Hepatocyte (in vitro differentiated cells): Measurements from ENCODE around the gene CALML3. TPM values are rescaled to one million over a fixed set of nuclear protein-coding genes. Genes with fewer than 3 reads are reported as not detected.

ENCODE experiments used
- DNase-seq: peaks from one replicate; pipeline ENCODE4 v3.0.0-alpha.2; 2016; ENCODE audit warnings: low spot score
- H2AFZ ChIP-seq: fragments of 200-600 bp; sonication (generic); 2 replicates; pipeline ENCODE4 v1.6.0; 2016; ENCODE audit warnings: antibody characterized with exemption, mild to moderate bottlenecking
- H3K27ac ChIP-seq: fragments of 200-600 bp; sonication (generic); 2 replicates; pipeline ENCODE4 v1.5.1; 2016; ENCODE audit warnings: mild to moderate bottlenecking
- H3K27me3 ChIP-seq: fragments of 200-600 bp; sonication (generic); 2 replicates; pipeline ENCODE4 v1.6.1; 2016
- H3K36me3 ChIP-seq: fragments of 200-600 bp; sonication (generic); replicated peaks from 2 replicates; pipeline ENCODE4 v1.5.1; 2016; ENCODE audit warnings: low read depth; ENCODE audit not compliant: insufficient read depth
- H3K4me1 ChIP-seq: fragments of 200-600 bp; sonication (generic); 2 replicates; pipeline ENCODE4 v1.5.1; 2016; ENCODE audit warnings: mild to moderate bottlenecking, moderate library complexity; ENCODE audit not compliant: insufficient read depth
- H3K4me2 ChIP-seq: fragments of 200-600 bp; sonication (generic); 2 replicates; pipeline ENCODE4 v1.6.0; 2016
- H3K4me3 ChIP-seq: fragments of 200-600 bp; sonication (generic); 2 replicates; pipeline ENCODE4 v1.5.1; 2016; ENCODE audit warnings: mild to moderate bottlenecking
- H3K79me2 ChIP-seq: fragments of 200-600 bp; sonication (generic); 2 replicates; pipeline ENCODE4 v1.6.0; 2017; ENCODE audit warnings: mild to moderate bottlenecking
- H3K9me2 ChIP-seq: fragments of 200-600 bp; sonication (generic); replicated peaks from 2 replicates; pipeline ENCODE4 v1.6.0; 2017; ENCODE audit warnings: mild to moderate bottlenecking; ENCODE audit not compliant: insufficient read depth
- H3K9me3 ChIP-seq: fragments of 200-600 bp; sonication (generic); 2 replicates; pipeline ENCODE4 v1.5.1; 2016; ENCODE audit warnings: low read depth, mild to moderate bottlenecking
- H4K20me1 ChIP-seq: fragments of 200-600 bp; sonication (generic); 2 replicates; pipeline ENCODE4 v1.6.0; 2016; ENCODE audit warnings: mild to moderate bottlenecking; ENCODE audit not compliant: insufficient read depth, poor library complexity, severe bottlenecking
- EZH2 ChIP-seq: fragments of 200-600 bp; sonication (generic); IDR thresholded peaks from 2 replicates; pipeline ENCODE4 v1.6.1; 2016; ENCODE audit warnings: antibody characterized with exemption, mild to moderate bottlenecking, borderline replicate concordance
- EZH2phosphoT487 ChIP-seq: fragments of 200-600 bp; sonication (generic); IDR thresholded peaks from one replicate; pipeline ENCODE4 v1.6.1; 2018; ENCODE audit warnings: antibody characterized with exemption, mild to moderate bottlenecking, low read depth, moderate library complexity; ENCODE audit not compliant: unreplicated experiment, severe bottlenecking
- WGBS: methylation state at CpG from one replicate; pipeline ENCODE4 v1.1.6; 2016; ENCODE audit warnings: low lambda C conversion rate; ENCODE audit errors: missing lambda C conversion rate; 5-methylcytosine and 5-hydroxymethylcytosine counted together
- polyA plus RNA-seq: library from polyadenylated mRNA; unstranded; fragments of >200 nt; fragmentation: Nextera tagmentation; extraction: Ambion mirVana; gene quantifications from 2 replicates; pipeline ENCODE4 v1.2.1, GENCODE V29; 2016
- total RNA-seq: library from RNA; depleted of rRNA; stranded (reverse); fragments of >200 nt; gene quantifications from 2 replicates; pipeline ENCODE4 v1.2.3, GENCODE V29; 2014
- TF ChIP-seq, protein P1 (sequence below): fragments of 200-600 bp; sonication (generic); IDR thresholded peaks from 2 replicates; pipeline ENCODE4 v1.5.1; 2016; ENCODE audit warnings: antibody characterized with exemption, mild to moderate bottlenecking; ENCODE audit not compliant: poor library complexity

CALML3 gene
- total and polyA plus RNA-seq, 2 experiments from 2014 or later = not detected

DNA sequence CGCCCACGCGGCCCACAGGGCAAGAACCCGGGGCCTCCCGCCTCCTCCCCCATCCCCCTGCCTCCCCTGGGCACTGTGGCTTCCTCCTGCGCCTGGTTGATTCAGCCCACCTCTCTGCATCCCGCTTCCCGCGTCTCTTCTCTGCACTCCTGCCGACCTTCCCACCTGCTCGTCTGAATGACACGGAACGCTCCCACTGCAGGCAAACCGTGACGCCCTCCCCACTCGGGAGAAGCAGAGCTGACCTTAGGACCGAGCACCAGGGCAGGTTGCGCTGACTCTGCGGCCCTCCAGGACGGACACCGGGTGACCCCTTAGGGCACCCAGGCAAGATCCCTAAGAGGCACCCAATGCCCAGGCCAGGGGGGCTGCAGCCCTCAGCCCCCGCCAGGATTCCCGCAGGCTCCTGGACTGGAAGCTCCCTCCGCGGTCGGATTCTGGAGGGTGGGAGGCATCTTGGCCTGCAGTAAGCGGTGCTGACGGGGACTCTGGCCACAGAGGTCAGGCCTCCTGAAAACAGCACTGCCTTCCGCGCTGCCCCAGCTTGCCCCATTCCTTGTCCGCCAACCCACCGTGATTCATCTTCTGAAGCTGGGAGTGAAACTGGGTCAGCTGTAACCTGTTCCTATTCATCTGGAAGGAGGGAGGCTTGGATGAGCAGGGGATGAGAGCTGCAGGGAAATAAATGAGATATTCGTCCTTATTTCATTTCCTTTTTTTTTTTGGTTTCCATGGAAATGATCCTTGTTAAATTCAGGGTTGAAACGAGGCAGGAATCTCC lies 990 bp downstream of the CALML3 start:
- no peak for DNase-seq
- TF ChIP-seq, protein P1, sequence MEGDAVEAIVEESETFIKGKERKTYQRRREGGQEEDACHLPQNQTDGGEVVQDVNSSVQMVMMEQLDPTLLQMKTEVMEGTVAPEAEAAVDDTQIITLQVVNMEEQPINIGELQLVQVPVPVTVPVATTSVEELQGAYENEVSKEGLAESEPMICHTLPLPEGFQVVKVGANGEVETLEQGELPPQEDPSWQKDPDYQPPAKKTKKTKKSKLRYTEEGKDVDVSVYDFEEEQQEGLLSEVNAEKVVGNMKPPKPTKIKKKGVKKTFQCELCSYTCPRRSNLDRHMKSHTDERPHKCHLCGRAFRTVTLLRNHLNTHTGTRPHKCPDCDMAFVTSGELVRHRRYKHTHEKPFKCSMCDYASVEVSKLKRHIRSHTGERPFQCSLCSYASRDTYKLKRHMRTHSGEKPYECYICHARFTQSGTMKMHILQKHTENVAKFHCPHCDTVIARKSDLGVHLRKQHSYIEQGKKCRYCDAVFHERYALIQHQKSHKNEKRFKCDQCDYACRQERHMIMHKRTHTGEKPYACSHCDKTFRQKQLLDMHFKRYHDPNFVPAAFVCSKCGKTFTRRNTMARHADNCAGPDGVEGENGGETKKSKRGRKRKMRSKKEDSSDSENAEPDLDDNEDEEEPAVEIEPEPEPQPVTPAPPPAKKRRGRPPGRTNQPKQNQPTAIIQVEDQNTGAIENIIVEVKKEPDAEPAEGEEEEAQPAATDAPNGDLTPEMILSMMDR = no peak
- TF ChIP-seq EZH2 (no peak), EZH2phosphoT487 (no peak)
- no peaks in the 10 kb centered on the region for H3K79me2 ChIP-seq
- H3K4me3 ChIP-seq = no peak overlapping the region
- no peak overlapping the region for H2AFZ ChIP-seq
- no peaks in the 10 kb centered on the region for H3K27me3 ChIP-seq
- no peaks in the 10 kb centered on the region for H3K9me3 ChIP-seq
- no peaks in the 10 kb centered on the region for H3K36me3 ChIP-seq
- no peaks in the 10 kb centered on the region for H3K9me2 ChIP-seq
- no peaks in the 10 kb centered on the region for H4K20me1 ChIP-seq
- H3K4me2 ChIP-seq = no peak overlapping the region
- H3K4me1 ChIP-seq = no peaks in the 10 kb centered on the region
- WGBS = 87% methylated on average over 23 of the region's 34 CpGs
- H3K27ac ChIP-seq = no peak overlapping the region

DNA sequence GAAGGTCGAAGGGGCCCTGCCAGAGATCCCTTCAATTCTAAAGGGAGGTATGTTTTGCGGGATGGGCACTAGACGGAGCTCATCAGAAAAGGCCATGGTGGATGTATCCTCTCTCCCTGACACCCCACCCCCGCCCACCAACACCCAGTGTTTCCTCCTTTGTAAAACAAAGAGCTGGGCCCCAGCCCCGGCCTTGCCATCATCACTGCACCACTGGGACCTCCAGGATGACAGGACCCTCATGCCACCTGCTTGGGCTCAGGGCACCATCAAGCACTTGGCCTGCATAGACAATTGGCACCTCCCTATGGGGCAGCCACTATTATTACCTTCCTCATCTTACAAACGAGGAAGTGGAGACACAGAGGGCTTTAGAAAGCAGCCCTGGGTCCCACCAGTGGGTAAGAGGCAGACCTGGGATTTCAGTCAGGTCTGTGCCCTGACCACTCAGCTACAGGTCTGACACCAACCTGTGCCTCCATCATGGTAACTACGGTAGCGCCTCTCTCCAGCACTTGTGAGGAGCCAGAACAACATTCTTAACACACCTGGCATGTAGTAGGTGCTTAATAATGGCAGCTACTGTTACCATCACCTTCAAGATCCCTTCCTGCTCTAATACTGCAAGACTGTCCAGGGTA lies 2.0 kb downstream of the CALML3 start:
- no peaks in the 10 kb centered on the region for H4K20me1 ChIP-seq
- no peak overlapping the region for H2AFZ ChIP-seq
- no peak for DNase-seq
- no peak overlapping the region for H3K27ac ChIP-seq
- H3K4me1 ChIP-seq = no peaks in the 10 kb centered on the region
- 88% methylated on average over 8 of the region's 8 CpGs for WGBS
- H3K9me3 ChIP-seq = no peaks in the 10 kb centered on the region
- H3K4me3 ChIP-seq = no peak overlapping the region
- H3K9me2 ChIP-seq = no peaks in the 10 kb centered on the region
- TF ChIP-seq EZH2 = no peak
- TF ChIP-seq, protein P1 = no peak
- no peak for TF ChIP-seq EZH2phosphoT487
- no peaks in the 10 kb centered on the region for H3K79me2 ChIP-seq
- H3K27me3 ChIP-seq = no peaks in the 10 kb centered on the region
- no peaks in the 10 kb centered on the region for H3K36me3 ChIP-seq
- no peak overlapping the region for H3K4me2 ChIP-seq

DNA sequence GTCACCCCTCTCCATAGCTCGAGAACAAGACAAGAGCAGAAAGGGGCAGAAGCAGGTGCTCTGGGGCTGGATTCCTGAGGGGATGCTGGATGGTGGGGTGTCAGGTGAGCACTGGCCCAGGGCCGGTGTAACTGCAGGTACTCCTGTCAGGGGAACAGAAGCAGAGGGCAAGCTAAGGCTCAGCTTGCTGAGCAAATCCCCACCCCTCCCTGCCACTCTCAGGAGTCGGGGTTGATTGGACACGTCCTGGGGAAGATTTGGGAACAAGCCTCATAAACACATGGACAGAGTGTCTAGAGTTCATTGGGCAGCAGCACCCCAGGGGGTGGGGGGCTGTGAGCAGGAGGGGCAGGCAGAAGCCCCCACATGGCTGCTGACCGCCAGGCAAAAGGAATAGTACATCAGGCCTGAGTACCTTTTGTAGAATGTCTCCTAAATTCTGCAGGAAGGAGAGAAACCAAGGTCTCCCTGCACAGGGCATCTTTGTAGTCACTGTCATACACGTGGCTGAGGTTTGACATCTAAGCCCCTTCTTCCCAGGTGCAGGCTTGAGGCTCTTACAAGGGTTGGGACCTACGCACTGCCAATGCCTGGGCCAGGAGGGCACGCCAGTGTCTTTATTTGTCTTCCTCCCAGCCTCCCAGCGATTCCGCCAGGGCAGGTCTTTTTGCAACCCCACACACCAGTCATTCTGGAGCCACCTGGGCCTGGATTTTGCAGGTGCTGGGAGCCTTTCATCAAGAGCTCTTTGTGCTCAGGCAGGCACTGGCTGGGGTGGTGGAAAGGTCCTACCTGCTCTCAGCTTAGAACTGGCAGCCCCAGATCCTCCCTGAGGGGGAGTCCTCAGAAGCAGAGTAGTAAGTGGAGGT lies 2.8 kb downstream of the CALML3 start:
- DNase-seq = no peak
- H3K4me3 ChIP-seq = no peak overlapping the region
- no peaks in the 10 kb centered on the region for H4K20me1 ChIP-seq
- no peaks in the 10 kb centered on the region for H3K9me2 ChIP-seq
- H3K79me2 ChIP-seq = no peaks in the 10 kb centered on the region
- H3K9me3 ChIP-seq = no peaks in the 10 kb centered on the region
- no peak overlapping the region for H2AFZ ChIP-seq
- H3K27ac ChIP-seq = no peak overlapping the region
- no peaks in the 10 kb centered on the region for H3K27me3 ChIP-seq
- TF ChIP-seq, protein P1 = no peak
- TF ChIP-seq EZH2 (no peak), EZH2phosphoT487 (no peak)
- H3K36me3 ChIP-seq = no peaks in the 10 kb centered on the region
- no peaks in the 10 kb centered on the region for H3K4me1 ChIP-seq
- no peak overlapping the region for H3K4me2 ChIP-seq
- 86% methylated on average over 10 of the region's 10 CpGs for WGBS
